ENCODE results near the gene P2RX6. TPM values are rescaled to one million over a fixed set of nuclear protein-coding genes. Genes with fewer than 3 reads are reported as not detected.
"Not testable (repeated sequence)": the region's sequence is repeated elsewhere in the genome, so short reads cannot be mapped to it uniquely, and the experiment has no call there.

Gene P2RX6
- total and polyA plus RNA-seq, 7 experiments from 2014 or later, result 0.15 to 1.7 (median 0.65) TPM; not detected in 1

- no peaks in the 10 kb centered on the region for H3K27me3 ChIP-seq (ENCODE audit: control insufficient read depth in 2 of 2, insufficient read depth in 2 of 2, low read length in 2 of 2)
- intact Hi-C loops (cut with micrococcal nuclease), result no loop called here
These were observed 20.0 kb downstream of the P2RX6 start for GRCh38 chr22:21034989-21035388.

GRCh38 chr22:21038405-21038804, 23.4 kb downstream of the P2RX6 start:
- peaks cover 0 to 1% (median 0%) of the 10 kb centered on the region in 11 donors for H3K9me3 Mint-ChIP-seq
- no peaks in the 10 kb centered on the region for H3K36me3 ChIP-seq (ENCODE audit: control insufficient read depth in 2 of 3, insufficient read depth in 3 of 3, low read length in 3 of 3)
- H3K27me3 ChIP-seq (ENCODE audit: control insufficient read depth in 2 of 2, insufficient read depth in 2 of 2, low read length in 2 of 2), result no peaks in the 10 kb centered on the region
- DNase-seq (no peak), ATAC-seq (no peak)
- H3K4me3 ChIP-seq (ENCODE audit: low read length), result no peak overlapping the region
- H3K9me3 ChIP-seq (ENCODE audit: control insufficient read depth in 2 of 3, low read length in 3 of 3), result no peaks in the 10 kb centered on the region
- peak overlapping the region in 1 of 9 donors; percentile 51 for H3K27ac Mint-ChIP-seq
- H3K36me3 Mint-ChIP-seq, result peaks cover 0 to 3% (median 0%) of the 10 kb centered on the region in 5 donors
- H3K27ac ChIP-seq (ENCODE audit: low read depth, low read length), result no peak overlapping the region
- ChIA-PET POLR2A (no interaction called here), CTCF (no interaction called here)
- H3K4me1 Mint-ChIP-seq, result peaks cover 3 to 6% (median 4%) of the 10 kb centered on the region in 7 donors
- intact Hi-C loops (cut with micrococcal nuclease), result no loop called here
- H3K4me1 ChIP-seq (ENCODE audit: control insufficient read depth in 2 of 2, insufficient read depth in 2 of 2, low read length in 2 of 2), result no peaks in the 10 kb centered on the region
- H3K4me3 Mint-ChIP-seq, result no peak overlapping the region
- peaks cover 14 to 38% (median 20%) of the 10 kb centered on the region in 5 donors for H3K27me3 Mint-ChIP-seq

More at GRCh38 chr22:21034989-21035388, 20.0 kb downstream of the P2RX6 start:
- Histone ChIP-seq H3K9me3 (ENCODE audit: control insufficient read depth in 2 of 3, low read length in 3 of 3) (no peaks in the 10 kb centered on the region), H3K27ac (ENCODE audit: low read depth, low read length) (no peak overlapping the region), H3K36me3 (ENCODE audit: control insufficient read depth in 2 of 3, insufficient read depth in 3 of 3, low read length in 3 of 3) (no peaks in the 10 kb centered on the region), H3K4me3 (ENCODE audit: low read length) (no peak overlapping the region), H3K4me1 (ENCODE audit: control insufficient read depth in 2 of 2, insufficient read depth in 2 of 2, low read length in 2 of 2) (peaks cover 0 to 9% of the 10 kb centered on the region in 2 donors)
- no peak overlapping the region for H3K27ac Mint-ChIP-seq
- ChIA-PET POLR2A (no interaction called here), CTCF (no interaction called here)
- no peak for DNase-seq
- H3K9me3 Mint-ChIP-seq, result no peaks in the 10 kb centered on the region
- no peak for ATAC-seq
- peaks cover 19 to 51% (median 25%) of the 10 kb centered on the region in 5 donors for H3K27me3 Mint-ChIP-seq
- peaks cover 0 to 3% (median 0%) of the 10 kb centered on the region in 5 donors for H3K36me3 Mint-ChIP-seq
- peaks cover 1 to 10% (median 6%) of the 10 kb centered on the region in 7 donors for H3K4me1 Mint-ChIP-seq
- H3K4me3 Mint-ChIP-seq, result no peak overlapping the region

GRCh38 chr22:21039158-21039557, 24.2 kb downstream of the P2RX6 start:
- H3K27me3 Mint-ChIP-seq, result peaks cover 16 to 39% (median 24%) of the 10 kb centered on the region in 5 donors
- CTCF ChIA-PET; H3K4me1 ChIP-seq (ENCODE audit: control insufficient read depth in 2 of 2, insufficient read depth in 2 of 2, low read length in 2 of 2): not testable (repeated sequence)

GRCh38 chr22:21041937-21042336, 27.0 kb downstream of the P2RX6 start:
- peaks cover 0 to 3% (median 0%) of the 10 kb centered on the region in 5 donors for H3K36me3 Mint-ChIP-seq
- no peak overlapping the region for H3K27ac ChIP-seq (ENCODE audit: low read depth, low read length)
- no peaks in the 10 kb centered on the region for H3K36me3 ChIP-seq (ENCODE audit: control insufficient read depth in 2 of 3, insufficient read depth in 3 of 3, low read length in 3 of 3)
- peaks cover 6 to 16% of the 10 kb centered on the region in 2 donors for H3K4me1 ChIP-seq (ENCODE audit: control insufficient read depth in 2 of 2, insufficient read depth in 2 of 2, low read length in 2 of 2)
- H3K4me1 Mint-ChIP-seq, result peaks cover 12 to 25% (median 21%) of the 10 kb centered on the region in 7 donors
- ChIA-PET CTCF (no interaction called here), POLR2A (no interaction called here)
- H3K27me3 ChIP-seq (ENCODE audit: control insufficient read depth in 2 of 2, insufficient read depth in 2 of 2, low read length in 2 of 2), result no peaks in the 10 kb centered on the region
- peaks cover 0 to 1% (median 0%) of the 10 kb centered on the region in 11 donors for H3K9me3 Mint-ChIP-seq
- no peaks in the 10 kb centered on the region for H3K9me3 ChIP-seq (ENCODE audit: control insufficient read depth in 2 of 3, low read length in 3 of 3)
- DNase-seq (no peak), ATAC-seq (no peak)
- no peak overlapping the region for H3K27ac Mint-ChIP-seq
- H3K27me3 Mint-ChIP-seq, result peaks cover 16 to 44% (median 32%) of the 10 kb centered on the region in 5 donors
- H3K4me3 Mint-ChIP-seq, result no peak overlapping the region
- no peak overlapping the region for H3K4me3 ChIP-seq (ENCODE audit: low read length)
- intact Hi-C loops (cut with micrococcal nuclease), result no loop called here

More at GRCh38 chr22:21039158-21039557, 24.2 kb downstream of the P2RX6 start:
- ATAC-seq; H3K4me3 ChIP-seq (ENCODE audit: low read length); DNase-seq; H3K9me3 Mint-ChIP-seq; H3K36me3 ChIP-seq (ENCODE audit: control insufficient read depth in 2 of 3, insufficient read depth in 3 of 3, low read length in 3 of 3); H3K36me3 Mint-ChIP-seq; POLR2A ChIA-PET; H3K27me3 ChIP-seq (ENCODE audit: control insufficient read depth in 2 of 2, insufficient read depth in 2 of 2, low read length in 2 of 2); H3K27ac ChIP-seq (ENCODE audit: low read depth, low read length); H3K9me3 ChIP-seq (ENCODE audit: control insufficient read depth in 2 of 3, low read length in 3 of 3); H3K4me3 Mint-ChIP-seq; H3K27ac Mint-ChIP-seq; intact Hi-C loops (cut with micrococcal nuclease): not testable (repeated sequence)
- H3K4me1 Mint-ChIP-seq, result peaks cover 2 to 11% (median 6%) of the 10 kb centered on the region in 7 donors

- H3K9me3 Mint-ChIP-seq, result peaks cover 0 to 1% (median 0%) of the 10 kb centered on the region in 11 donors
These were observed 28.3 kb downstream of the P2RX6 start for GRCh38 chr22:21042978-21043859.

GRCh38 chr22:21043860-21044535, 29.0 kb downstream of the P2RX6 start:
- peaks cover 0 to 1% (median 0%) of the 10 kb centered on the region in 11 donors for H3K9me3 Mint-ChIP-seq
- DNase-seq (no peak), ATAC-seq (no peak)
- Histone ChIP-seq H3K4me3 (ENCODE audit: low read length) (no peak overlapping the region), H3K4me1 (ENCODE audit: control insufficient read depth in 2 of 2, insufficient read depth in 2 of 2, low read length in 2 of 2) (peaks cover 6 to 16% of the 10 kb centered on the region in 2 donors), H3K27ac (ENCODE audit: low read depth, low read length) (no peak overlapping the region), H3K27me3 (ENCODE audit: control insufficient read depth in 2 of 2, insufficient read depth in 2 of 2, low read length in 2 of 2) (no peaks in the 10 kb centered on the region), H3K9me3 (ENCODE audit: control insufficient read depth in 2 of 3, low read length in 3 of 3) (no peaks in the 10 kb centered on the region), H3K36me3 (ENCODE audit: control insufficient read depth in 2 of 3, insufficient read depth in 3 of 3, low read length in 3 of 3) (no peaks in the 10 kb centered on the region)
- H3K4me3 Mint-ChIP-seq, result peak overlapping the region in 2 of 10 donors; percentile 18 to 41
- H3K4me1 Mint-ChIP-seq, result peaks cover 12 to 25% (median 21%) of the 10 kb centered on the region in 7 donors
- H3K27me3 Mint-ChIP-seq, result peaks cover 13 to 34% (median 30%) of the 10 kb centered on the region in 5 donors
- ChIA-PET POLR2A (no interaction called here), CTCF (interaction anchor here (0.6 kb wide), 1 partner anchor 1998 kb away, joined by 3 read pairs; no protein-coding TSS in a partner anchor)
- H3K36me3 Mint-ChIP-seq, result peaks cover 0 to 3% (median 0%) of the 10 kb centered on the region in 5 donors
- intact Hi-C loops (cut with micrococcal nuclease), result no loop called here
- peak overlapping the region in 1 of 9 donors; percentile 27 for H3K27ac Mint-ChIP-seq

More at GRCh38 chr22:21042978-21043859, 28.3 kb downstream of the P2RX6 start:
- no peaks in the 10 kb centered on the region for H3K27me3 ChIP-seq (ENCODE audit: control insufficient read depth in 2 of 2, insufficient read depth in 2 of 2, low read length in 2 of 2)
- ChIA-PET POLR2A (no interaction called here), CTCF (no interaction called here)
- H3K4me3 ChIP-seq (ENCODE audit: low read length), result no peak overlapping the region
- H3K27me3 Mint-ChIP-seq, result peaks cover 16 to 39% (median 32%) of the 10 kb centered on the region in 5 donors
- peaks cover 0 to 3% (median 0%) of the 10 kb centered on the region in 5 donors for H3K36me3 Mint-ChIP-seq
- no peaks in the 10 kb centered on the region for H3K9me3 ChIP-seq (ENCODE audit: control insufficient read depth in 2 of 3, low read length in 3 of 3)
- intact Hi-C loops (cut with micrococcal nuclease), result no loop called here
- ATAC-seq, result no peak
- no peak overlapping the region for H3K27ac ChIP-seq (ENCODE audit: low read depth, low read length)
- H3K4me1 ChIP-seq (ENCODE audit: control insufficient read depth in 2 of 2, insufficient read depth in 2 of 2, low read length in 2 of 2), result peaks cover 6 to 16% of the 10 kb centered on the region in 2 donors
- no peaks in the 10 kb centered on the region for H3K36me3 ChIP-seq (ENCODE audit: control insufficient read depth in 2 of 3, insufficient read depth in 3 of 3, low read length in 3 of 3)
- H3K4me3 Mint-ChIP-seq, result peak overlapping the region in 2 of 10 donors; percentile 20 to 41
- H3K27ac Mint-ChIP-seq, result peak overlapping the region in 1 of 9 donors; percentile 27
- peaks cover 12 to 25% (median 21%) of the 10 kb centered on the region in 7 donors for H3K4me1 Mint-ChIP-seq
- DNase-seq, result no peak
